ENCODE results near the gene MEGF11. TPM values are rescaled to one million over a fixed set of nuclear protein-coding genes. Genes with fewer than 3 reads are reported as not detected.

Gene MEGF11
- total RNA-seq, 1 experiment from 2014 or later: not detected

DNA sequence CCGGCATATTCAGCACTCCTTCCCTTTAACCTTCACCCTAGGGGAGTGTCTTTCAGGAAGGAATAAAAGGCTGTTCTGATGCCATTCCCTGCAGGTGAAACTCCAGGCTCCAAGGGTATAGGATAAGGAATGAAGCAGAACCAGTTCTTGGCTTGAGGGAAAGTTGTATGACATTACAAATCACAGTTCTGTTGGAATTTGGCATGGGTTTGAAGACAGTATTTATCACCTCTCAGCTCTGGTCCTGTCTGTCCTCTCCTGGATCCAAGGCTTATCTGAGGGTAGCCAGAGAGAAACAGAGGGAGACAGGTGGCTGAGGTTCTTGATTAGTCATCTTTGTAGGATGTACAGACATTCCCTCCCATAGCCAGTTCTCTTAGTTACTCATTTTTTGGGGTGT lies 347.2 kb downstream of the MEGF11 start:
- no peak overlapping the region for H3K4me2 ChIP-seq (ENCODE audit: low read depth, low read length, poor library complexity, severe bottlenecking)
- H4K20me1 ChIP-seq (ENCODE audit: insufficient read depth, low read depth, low read length): no peaks in the 10 kb centered on the region
- DNase-seq: no peak
- peaks cover 7% of the 10 kb centered on the region; the same call in 1 of the 2 replicates for H3K36me3 ChIP-seq (ENCODE audit: insufficient read depth, low read length)
- no peak overlapping the region for H2AFZ ChIP-seq (ENCODE audit: low read length)
- peak overlapping the region; percentile 2; the same call in 1 of the 2 replicates for H3K27ac ChIP-seq (ENCODE audit: low read length)
- H3K79me2 ChIP-seq (ENCODE audit: low read length): no peaks in the 10 kb centered on the region
- no peak overlapping the region for H3K9ac ChIP-seq (ENCODE audit: low read length)
- H3K27me3 ChIP-seq (ENCODE audit: low read length): no peaks in the 10 kb centered on the region
- H3K9me3 ChIP-seq (ENCODE audit: low read length): no peaks in the 10 kb centered on the region
- H3K4me3 ChIP-seq (ENCODE audit: low read length): no peak overlapping the region
- no peaks in the 10 kb centered on the region for H3K9me2 ChIP-seq (replicated peaks; ENCODE audit: insufficient read depth, low read length)
- peaks cover 44% of the 10 kb centered on the region for H3K4me1 ChIP-seq (ENCODE audit: low read length)

DNA sequence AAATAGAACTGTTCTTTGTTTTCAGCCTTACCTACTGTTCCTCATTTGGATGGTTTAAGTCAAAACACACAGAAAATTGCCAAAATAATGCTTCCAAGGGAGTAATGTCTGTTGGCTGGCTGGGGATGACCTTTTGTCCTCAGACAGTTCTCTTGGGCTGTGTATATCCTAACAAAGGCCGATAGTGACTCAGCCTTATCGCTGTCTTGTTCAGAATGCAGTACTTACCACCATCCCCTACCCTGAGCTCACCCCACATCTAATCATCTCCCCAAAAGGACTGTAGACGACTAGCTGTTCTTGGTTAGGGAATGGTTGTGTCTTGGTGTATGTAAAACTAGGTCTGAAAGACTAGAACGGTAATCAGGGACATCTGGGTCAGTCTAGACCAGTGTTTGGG lies 349.2 kb downstream of the MEGF11 start:
- Histone ChIP-seq H2AFZ (ENCODE audit: low read length) (no peak overlapping the region), H4K20me1 (ENCODE audit: insufficient read depth, low read depth, low read length) (no peaks in the 10 kb centered on the region), H3K4me1 (ENCODE audit: low read length) (peaks cover 60% of the 10 kb centered on the region), H3K27me3 (ENCODE audit: low read length) (no peaks in the 10 kb centered on the region), H3K9me3 (ENCODE audit: low read length) (no peaks in the 10 kb centered on the region), H3K9ac (ENCODE audit: low read length) (peak overlapping the region; percentile 58), H3K27ac (ENCODE audit: low read length) (peak overlapping the region; percentile 93), H3K4me3 (ENCODE audit: low read length) (peak overlapping the region; percentile 36; the same call in 1 of the 2 replicates), H3K4me2 (ENCODE audit: low read depth, low read length, poor library complexity, severe bottlenecking) (peak overlapping the region; percentile 55), H3K9me2 (replicated peaks; ENCODE audit: insufficient read depth, low read length) (no peaks in the 10 kb centered on the region), H3K79me2 (ENCODE audit: low read length) (no peaks in the 10 kb centered on the region), H3K36me3 (ENCODE audit: insufficient read depth, low read length) (peaks cover 7% of the 10 kb centered on the region; the same call in 1 of the 2 replicates)
- DNase-seq: no peak

GRCh38 chr15:65903296-65904073 lies 350.1 kb downstream of the MEGF11 start:
- peak overlapping the region; percentile 55 for H3K4me2 ChIP-seq (ENCODE audit: low read depth, low read length, poor library complexity, severe bottlenecking)
- H3K9me2 ChIP-seq (replicated peaks; ENCODE audit: insufficient read depth, low read length): no peaks in the 10 kb centered on the region
- peak overlapping the region; percentile 36; the same call in 1 of the 2 replicates for H3K4me3 ChIP-seq (ENCODE audit: low read length)
- H3K4me1 ChIP-seq (ENCODE audit: low read length): peaks cover 65% of the 10 kb centered on the region
- no peaks in the 10 kb centered on the region for H3K27me3 ChIP-seq (ENCODE audit: low read length)
- H3K9me3 ChIP-seq (ENCODE audit: low read length): no peaks in the 10 kb centered on the region
- H3K79me2 ChIP-seq (ENCODE audit: low read length): no peaks in the 10 kb centered on the region
- no peaks in the 10 kb centered on the region for H4K20me1 ChIP-seq (ENCODE audit: insufficient read depth, low read depth, low read length)
- H3K27ac ChIP-seq (ENCODE audit: low read length): peak overlapping the region; percentile 93
- peaks cover 12% of the 10 kb centered on the region; the same call in 1 of the 2 replicates for H3K36me3 ChIP-seq (ENCODE audit: insufficient read depth, low read length)
- peak overlapping the region; percentile 58 for H3K9ac ChIP-seq (ENCODE audit: low read length)
- peak; percentile 71 for DNase-seq
- no peak overlapping the region for H2AFZ ChIP-seq (ENCODE audit: low read length)

GRCh38 chr15:65902373-65902772 lies 351.2 kb downstream of the MEGF11 start:
- Histone ChIP-seq H2AFZ (ENCODE audit: low read length) (no peak overlapping the region), H3K9me3 (ENCODE audit: low read length) (no peaks in the 10 kb centered on the region), H3K27ac (ENCODE audit: low read length) (peak overlapping the region; percentile 93), H3K79me2 (ENCODE audit: low read length) (no peaks in the 10 kb centered on the region), H3K4me1 (ENCODE audit: low read length) (peaks cover 65% of the 10 kb centered on the region), H3K9me2 (replicated peaks; ENCODE audit: insufficient read depth, low read length) (no peaks in the 10 kb centered on the region), H4K20me1 (ENCODE audit: insufficient read depth, low read depth, low read length) (no peaks in the 10 kb centered on the region), H3K36me3 (ENCODE audit: insufficient read depth, low read length) (peaks cover 12% of the 10 kb centered on the region; the same call in 1 of the 2 replicates), H3K4me2 (ENCODE audit: low read depth, low read length, poor library complexity, severe bottlenecking) (peak overlapping the region; percentile 55), H3K9ac (ENCODE audit: low read length) (peak overlapping the region; percentile 54), H3K4me3 (ENCODE audit: low read length) (peak overlapping the region; percentile 20; the same call in 1 of the 2 replicates), H3K27me3 (ENCODE audit: low read length) (no peaks in the 10 kb centered on the region)
- peak; percentile 92 for DNase-seq

DNA sequence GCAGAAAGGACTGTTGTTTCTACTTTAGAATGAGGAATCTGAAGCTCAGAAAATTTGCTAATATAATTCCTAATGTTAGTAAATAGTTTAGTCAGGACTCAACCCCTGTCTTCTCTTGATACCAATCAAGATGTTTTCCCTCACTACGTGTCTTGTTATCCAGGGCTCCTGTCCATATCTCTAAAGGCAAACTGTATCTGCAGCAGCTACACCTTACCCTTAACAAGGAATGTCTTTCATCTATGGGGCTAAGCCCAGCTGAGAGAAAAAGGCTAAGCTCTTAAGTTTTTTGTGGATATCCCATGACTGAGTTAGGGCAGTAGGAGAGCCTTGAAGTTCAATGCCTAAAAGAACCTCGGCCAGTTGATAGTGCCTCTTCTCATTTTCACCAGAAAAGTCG lies 351.7 kb downstream of the MEGF11 start:
- Histone ChIP-seq H3K4me1 (ENCODE audit: low read length) (peaks cover 65% of the 10 kb centered on the region), H3K4me2 (ENCODE audit: low read depth, low read length, poor library complexity, severe bottlenecking) (peak overlapping the region; percentile 55), H3K27ac (ENCODE audit: low read length) (peak overlapping the region; percentile 93), H3K9me3 (ENCODE audit: low read length) (no peaks in the 10 kb centered on the region), H3K4me3 (ENCODE audit: low read length) (peak overlapping the region; percentile 20; the same call in 1 of the 2 replicates), H3K9me2 (replicated peaks; ENCODE audit: insufficient read depth, low read length) (no peaks in the 10 kb centered on the region), H3K27me3 (ENCODE audit: low read length) (no peaks in the 10 kb centered on the region), H2AFZ (ENCODE audit: low read length) (no peak overlapping the region), H4K20me1 (ENCODE audit: insufficient read depth, low read depth, low read length) (no peaks in the 10 kb centered on the region), H3K79me2 (ENCODE audit: low read length) (no peaks in the 10 kb centered on the region), H3K9ac (ENCODE audit: low read length) (no peak overlapping the region), H3K36me3 (ENCODE audit: insufficient read depth, low read length) (peaks cover 16% of the 10 kb centered on the region; the same call in 1 of the 2 replicates)
- no peak for DNase-seq

- no peak overlapping the region for H2AFZ ChIP-seq (ENCODE audit: low read length)
- no peaks in the 10 kb centered on the region for H3K9me3 ChIP-seq (ENCODE audit: low read length)
- peak overlapping the region; percentile 93 for H3K27ac ChIP-seq (ENCODE audit: low read length)
- H3K4me1 ChIP-seq (ENCODE audit: low read length): peaks cover 65% of the 10 kb centered on the region
- no peak overlapping the region for H3K4me2 ChIP-seq (ENCODE audit: low read depth, low read length, poor library complexity, severe bottlenecking)
- H3K9me2 ChIP-seq (replicated peaks; ENCODE audit: insufficient read depth, low read length): no peaks in the 10 kb centered on the region
- H3K27me3 ChIP-seq (ENCODE audit: low read length): no peaks in the 10 kb centered on the region
- 0 out of 2 replicates have a peak, but pooled peaks cover 1% of the 10 kb centered on the region for H3K79me2 ChIP-seq (ENCODE audit: low read length)
- H3K4me3 ChIP-seq (ENCODE audit: low read length): no peak overlapping the region
- no peak for DNase-seq
- H3K36me3 ChIP-seq (ENCODE audit: insufficient read depth, low read length): peaks cover 21% of the 10 kb centered on the region; the same call in 1 of the 2 replicates
- H4K20me1 ChIP-seq (ENCODE audit: insufficient read depth, low read depth, low read length): no peaks in the 10 kb centered on the region
- no peak overlapping the region for H3K9ac ChIP-seq (ENCODE audit: low read length)
Observed at GRCh38 chr15:65901336-65901735, 352.2 kb downstream of the MEGF11 start.

- peaks cover 18% of the 10 kb centered on the region; the same call in 1 of the 2 replicates for H3K36me3 ChIP-seq (ENCODE audit: insufficient read depth, low read length)
- H3K4me3 ChIP-seq (ENCODE audit: low read length): no peak overlapping the region
Observed at GRCh38 chr15:65900488-65900887, 353.1 kb downstream of the MEGF11 start.

GRCh38 chr15:65896236-65896635 lies 357.3 kb downstream of the MEGF11 start:
- Histone ChIP-seq H3K27me3 (ENCODE audit: low read length) (no peaks in the 10 kb centered on the region), H3K9me2 (replicated peaks; ENCODE audit: insufficient read depth, low read length) (no peaks in the 10 kb centered on the region), H3K9me3 (ENCODE audit: low read length) (no peaks in the 10 kb centered on the region), H3K27ac (ENCODE audit: low read length) (no peak overlapping the region), H3K4me3 (ENCODE audit: low read length) (no peak overlapping the region), H2AFZ (ENCODE audit: low read length) (no peak overlapping the region), H3K4me1 (ENCODE audit: low read length) (peaks cover 25% of the 10 kb centered on the region), H3K9ac (ENCODE audit: low read length) (no peak overlapping the region), H3K36me3 (ENCODE audit: insufficient read depth, low read length) (peaks cover 21% of the 10 kb centered on the region; the same call in 1 of the 2 replicates), H3K79me2 (ENCODE audit: low read length) (peaks cover 21% of the 10 kb centered on the region), H4K20me1 (ENCODE audit: insufficient read depth, low read depth, low read length) (no peaks in the 10 kb centered on the region), H3K4me2 (ENCODE audit: low read depth, low read length, poor library complexity, severe bottlenecking) (no peak overlapping the region)
- DNase-seq: no peak

More at GRCh38 chr15:65900488-65900887, 353.1 kb downstream of the MEGF11 start:
- Histone ChIP-seq H3K27me3 (ENCODE audit: low read length) (no peaks in the 10 kb centered on the region), H3K4me2 (ENCODE audit: low read depth, low read length, poor library complexity, severe bottlenecking) (no peak overlapping the region), H3K9me3 (ENCODE audit: low read length) (no peaks in the 10 kb centered on the region), H2AFZ (ENCODE audit: low read length) (no peak overlapping the region), H3K27ac (ENCODE audit: low read length) (peak overlapping the region; percentile 93), H3K9me2 (replicated peaks; ENCODE audit: insufficient read depth, low read length) (no peaks in the 10 kb centered on the region), H3K9ac (ENCODE audit: low read length) (no peak overlapping the region), H4K20me1 (ENCODE audit: insufficient read depth, low read depth, low read length) (no peaks in the 10 kb centered on the region), H3K79me2 (ENCODE audit: low read length) (0 out of 2 replicates have a peak, but pooled peaks cover 7% of the 10 kb centered on the region), H3K4me1 (ENCODE audit: low read length) (peaks cover 65% of the 10 kb centered on the region)
- no peak for DNase-seq

All from Karpas-422 (cell line).